Fibroblast of pulmonary artery (primary cell): Measurements from ENCODE around the gene ZNF511.

ENCODE experiments used
- DNase-seq: peaks from one replicate; pipeline ENCODE4 v3.0.0-alpha.2; 2010; ENCODE audit warnings: low read depth
- H3K4me3 ChIP-seq: replicated peaks from 2 replicates; pipeline ENCODE4 v1.5.1; 2011; ENCODE audit warnings: low read depth, mild to moderate bottlenecking, control low read depth, low read length, moderate library complexity
- TF ChIP-seq, protein P1 (sequence below): IDR thresholded peaks from 2 replicates; pipeline ENCODE4 v1.5.1; 2011; ENCODE audit warnings: mild to moderate bottlenecking, control low read depth, low read length, inconsistent platforms; ENCODE audit errors: missing control alignments

ZNF511 gene

DNA sequence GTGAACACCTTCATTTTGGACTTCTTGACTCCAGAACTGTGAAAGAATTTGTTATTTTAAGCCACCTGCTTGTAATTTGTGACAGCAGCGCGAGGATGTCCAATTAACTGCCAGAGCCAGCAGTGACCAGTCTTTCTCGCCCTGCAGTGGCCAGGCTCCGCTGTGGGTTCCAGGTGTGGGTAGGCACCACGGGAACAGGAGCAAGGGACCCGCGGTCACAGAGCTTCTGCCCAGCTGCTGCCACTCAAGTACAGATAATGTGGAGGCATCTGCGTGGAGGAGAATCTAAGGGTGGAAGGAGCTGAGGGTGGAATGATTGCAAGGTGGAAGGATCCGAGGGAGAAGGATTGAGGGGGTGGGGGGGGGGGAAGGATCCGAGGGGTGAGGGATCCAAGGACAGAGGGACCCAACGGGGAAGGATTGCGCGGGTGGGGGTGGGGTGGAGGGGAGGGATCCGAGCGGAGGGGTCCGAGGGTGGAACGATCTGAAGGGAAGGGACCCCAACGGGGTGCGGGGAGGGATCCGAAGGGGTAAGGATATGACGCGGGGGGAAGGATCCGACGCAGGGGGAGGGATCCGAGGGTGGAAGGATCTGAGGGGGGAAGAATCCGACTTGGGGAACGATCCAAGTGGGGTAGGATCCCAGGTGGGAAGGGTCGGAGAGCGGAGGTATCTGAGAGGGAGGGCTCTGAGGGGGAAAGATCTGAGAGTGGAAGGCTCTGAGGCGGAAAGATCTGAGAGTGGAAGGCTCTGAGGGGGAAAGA lies 24.4 kb downstream of the ZNF511 start:
- no peak for DNase-seq

DNA sequence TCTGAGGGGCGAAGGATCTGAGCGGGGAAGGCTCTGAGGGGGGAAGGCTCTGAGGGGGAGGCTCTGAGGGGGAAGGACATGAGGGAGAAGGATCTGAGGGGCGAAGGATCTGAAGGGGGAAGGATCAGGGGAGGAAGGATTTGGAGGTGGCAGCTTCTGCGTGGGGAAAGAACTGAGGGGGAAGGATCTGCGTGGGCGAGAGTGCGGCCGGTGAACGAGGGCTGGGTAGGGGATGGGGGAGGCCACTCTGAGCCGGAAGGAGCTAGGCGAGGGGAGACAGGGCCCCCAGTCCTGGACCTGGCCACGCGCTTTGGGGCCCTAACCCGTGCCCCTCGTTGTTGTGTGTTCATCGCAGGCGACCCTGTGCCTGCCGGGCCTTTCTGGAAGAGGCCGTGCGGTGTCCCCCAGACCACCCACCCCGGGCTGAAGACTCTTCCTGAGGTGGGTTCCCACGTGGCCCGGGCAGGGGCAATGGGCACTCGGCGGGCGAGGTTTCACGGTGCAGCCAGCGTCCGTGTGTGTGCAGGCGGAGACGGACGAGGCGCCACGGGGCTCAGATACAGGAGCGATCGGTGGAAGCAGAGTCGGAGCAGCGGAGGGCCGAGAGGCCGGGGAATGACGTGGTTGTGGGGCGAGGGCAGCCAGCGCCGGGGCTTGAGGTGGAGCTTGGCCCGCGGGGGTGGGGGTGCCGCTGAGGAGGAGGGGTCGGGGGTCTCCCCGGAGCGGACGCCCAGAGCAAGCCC lies 26.0 kb downstream of the ZNF511 start:
- H3K4me3 ChIP-seq, result peak overlapping the region; percentile 39
- TF ChIP-seq, protein P1, sequence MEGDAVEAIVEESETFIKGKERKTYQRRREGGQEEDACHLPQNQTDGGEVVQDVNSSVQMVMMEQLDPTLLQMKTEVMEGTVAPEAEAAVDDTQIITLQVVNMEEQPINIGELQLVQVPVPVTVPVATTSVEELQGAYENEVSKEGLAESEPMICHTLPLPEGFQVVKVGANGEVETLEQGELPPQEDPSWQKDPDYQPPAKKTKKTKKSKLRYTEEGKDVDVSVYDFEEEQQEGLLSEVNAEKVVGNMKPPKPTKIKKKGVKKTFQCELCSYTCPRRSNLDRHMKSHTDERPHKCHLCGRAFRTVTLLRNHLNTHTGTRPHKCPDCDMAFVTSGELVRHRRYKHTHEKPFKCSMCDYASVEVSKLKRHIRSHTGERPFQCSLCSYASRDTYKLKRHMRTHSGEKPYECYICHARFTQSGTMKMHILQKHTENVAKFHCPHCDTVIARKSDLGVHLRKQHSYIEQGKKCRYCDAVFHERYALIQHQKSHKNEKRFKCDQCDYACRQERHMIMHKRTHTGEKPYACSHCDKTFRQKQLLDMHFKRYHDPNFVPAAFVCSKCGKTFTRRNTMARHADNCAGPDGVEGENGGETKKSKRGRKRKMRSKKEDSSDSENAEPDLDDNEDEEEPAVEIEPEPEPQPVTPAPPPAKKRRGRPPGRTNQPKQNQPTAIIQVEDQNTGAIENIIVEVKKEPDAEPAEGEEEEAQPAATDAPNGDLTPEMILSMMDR, result no peak
- DNase-seq, result no peak

More for the DNA sequence above, 24.4 kb downstream of the ZNF511 start:
- TF ChIP-seq, protein P1, result no peak
- no peak overlapping the region for H3K4me3 ChIP-seq

DNA sequence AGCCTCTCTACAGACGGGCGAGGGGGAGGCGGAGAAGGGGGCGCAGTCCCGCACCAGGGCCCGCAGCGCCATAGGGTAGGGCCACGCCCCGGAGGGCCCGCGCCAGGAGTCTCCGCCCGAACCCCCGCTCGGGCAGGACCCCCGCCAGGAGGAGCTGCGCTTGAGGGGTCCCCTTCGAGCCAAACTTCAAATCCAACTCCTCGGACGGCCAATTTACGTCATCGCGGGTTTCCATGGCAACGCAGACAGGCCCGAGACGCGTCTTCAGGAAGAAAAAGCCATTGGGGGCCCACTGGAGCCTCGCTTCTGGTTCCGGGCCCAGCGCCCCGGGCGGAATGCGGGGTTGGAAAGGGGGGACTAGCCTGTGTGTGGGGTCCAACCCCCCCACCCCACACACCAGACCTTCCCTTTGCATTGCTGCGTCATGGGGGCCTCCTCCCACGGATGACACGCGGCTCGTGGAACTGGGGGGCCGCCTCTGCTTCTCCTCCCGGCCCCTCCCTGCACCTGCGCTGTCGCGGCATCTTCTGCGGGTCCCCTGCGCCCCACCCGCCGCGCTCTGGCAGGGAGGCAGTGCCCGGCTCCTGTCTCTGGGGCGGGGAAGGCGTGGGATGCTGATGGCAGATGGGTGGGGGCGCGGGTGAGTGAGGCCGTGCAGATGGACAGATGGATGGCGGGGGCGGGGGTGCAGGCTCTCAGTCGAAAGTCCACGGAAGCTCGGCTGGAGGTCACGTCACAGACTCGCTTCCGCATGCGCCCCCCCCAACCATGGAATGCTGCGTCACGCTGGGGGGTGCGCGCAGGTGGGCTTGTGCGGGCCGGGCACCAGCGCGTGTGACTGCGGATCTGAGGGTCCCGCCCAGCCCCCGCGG lies 26.8 kb downstream of the ZNF511 start:
- TF ChIP-seq, protein P1, result no peak
- peak; percentile 74 for DNase-seq
- H3K4me3 ChIP-seq, result peak overlapping the region; percentile 39

DNA sequence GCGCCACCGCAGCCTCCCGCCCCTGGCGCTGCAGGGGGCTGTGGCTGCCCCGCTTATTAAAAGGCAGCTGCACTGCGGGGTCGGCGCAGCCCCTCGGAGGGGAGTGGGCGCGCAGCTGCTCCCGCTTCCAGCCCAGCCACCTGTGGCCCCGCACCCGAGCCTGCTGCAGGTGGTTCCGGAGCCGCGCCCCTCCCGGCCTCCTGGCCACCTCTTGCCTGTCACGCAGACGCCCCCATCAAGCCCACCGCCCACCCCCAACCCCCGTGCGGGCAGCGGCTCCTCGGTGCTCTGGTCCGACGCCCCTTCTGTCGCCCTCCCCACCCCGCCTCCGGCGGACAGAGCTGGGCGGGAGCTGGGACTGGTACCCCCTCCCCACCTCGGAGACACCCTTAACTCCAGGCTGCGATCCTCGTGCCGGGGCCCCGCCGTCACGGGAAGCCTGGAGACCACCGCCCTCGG lies 27.4 kb downstream of the ZNF511 start:
- H3K4me3 ChIP-seq, result no peak overlapping the region
- DNase-seq, result no peak
- TF ChIP-seq, protein P1, result no peak

DNA sequence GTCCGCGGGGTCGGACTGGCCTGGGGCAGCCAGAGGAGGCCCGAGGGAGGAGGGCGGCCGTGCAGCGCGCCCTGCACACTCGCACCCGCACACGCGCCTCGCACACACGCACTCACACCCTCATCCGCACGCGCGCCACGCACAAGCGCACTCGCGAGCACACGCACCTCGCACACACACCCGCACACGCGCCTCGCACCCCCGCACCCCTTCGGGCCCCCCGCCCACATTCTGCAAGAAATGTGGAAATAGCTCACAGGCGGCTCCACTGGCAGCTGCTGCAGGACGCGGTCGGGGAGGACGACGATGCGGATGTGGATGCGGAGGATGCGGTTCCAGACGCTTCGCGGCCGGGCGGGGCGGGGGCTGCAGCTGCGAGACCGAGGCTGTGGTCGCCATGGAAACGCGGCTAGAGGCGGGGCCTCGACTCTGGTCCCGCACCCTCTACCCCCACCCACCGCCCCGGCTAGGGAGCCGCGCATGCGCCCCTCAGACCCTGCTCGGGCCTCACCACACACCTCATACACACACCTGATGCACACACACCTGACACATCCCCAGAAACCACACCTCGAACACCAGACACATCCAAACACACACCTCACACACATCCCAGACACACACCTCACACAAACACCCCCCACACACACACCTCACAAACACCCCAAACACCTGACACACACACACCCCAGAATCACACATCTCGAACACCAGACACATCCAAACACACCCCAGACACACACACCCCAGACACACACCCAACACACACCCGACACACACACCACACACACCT lies 28.1 kb downstream of the ZNF511 start, which contains the start of gene CALY:
TSS of gene CALY (minus strand) at position 320 of the 793 bp plus-strand sequence. CDS start 7,907 bp downstream, outside the sequence.
- DNase-seq, result no peak

More for the DNA sequence above, 28.1 kb downstream of the ZNF511 start, which contains the start of gene CALY:
- TF ChIP-seq, protein P1, result no peak
- H3K4me3 ChIP-seq, result no peak within 1 kb of the TSS
